Measurements from ENCODE around the gene COL5A3. TPM values are rescaled to one million over a fixed set of nuclear protein-coding genes. Genes with fewer than 3 reads are reported as not detected.

Gene COL5A3
- total RNA-seq, 6 experiments from 2014 or later: 1.3 to 3.7 (median 1.4) TPM

- Mint-ChIP-seq H3K36me3 (ENCODE audit: low read depth) (peaks cover 7% of the 10 kb centered on the region; the same call in 1 of the 2 replicates), H3K27ac (no peak overlapping the region), H3K27me3 (ENCODE audit: insufficient read depth) (no peaks in the 10 kb centered on the region; the same call in 1 of the 2 replicates), H3K9me3 (no peaks in the 10 kb centered on the region), H3K4me1 (ENCODE audit: low read depth) (no peaks in the 10 kb centered on the region), H3K4me3 (no peak overlapping the region)
- no peak for TF ChIP-seq CTCF (IDR thresholded peaks at IDR 0.05)
- no peak for DNase-seq
These were observed 39.0 kb downstream of the COL5A3 start for GRCh38 chr19:9971166-9971897.

- DNase-seq: no peak
- Mint-ChIP-seq H3K27ac (no peak overlapping the region), H3K4me3 (no peak overlapping the region), H3K9me3 (no peaks in the 10 kb centered on the region), H3K4me1 (ENCODE audit: low read depth) (no peaks in the 10 kb centered on the region), H3K27me3 (ENCODE audit: insufficient read depth) (no peaks in the 10 kb centered on the region; the same call in 1 of the 2 replicates), H3K36me3 (ENCODE audit: low read depth) (peaks cover 7% of the 10 kb centered on the region; the same call in 1 of the 2 replicates)
- TF ChIP-seq CTCF (IDR thresholded peaks at IDR 0.05): no peak
These were observed 39.8 kb downstream of the COL5A3 start for GRCh38 chr19:9970481-9970880.

GRCh38 chr19:9969688-9969975, 40.7 kb downstream of the COL5A3 start:
- DNase-seq: no peak
- H3K4me1 Mint-ChIP-seq (ENCODE audit: low read depth): no peaks in the 10 kb centered on the region
- TF ChIP-seq CTCF (IDR thresholded peaks at IDR 0.05): no peak
- H3K27me3 Mint-ChIP-seq (ENCODE audit: insufficient read depth): no peaks in the 10 kb centered on the region; the same call in 1 of the 2 replicates
- H3K27ac Mint-ChIP-seq: no peak overlapping the region
- peaks cover 7% of the 10 kb centered on the region; the same call in 1 of the 2 replicates for H3K36me3 Mint-ChIP-seq (ENCODE audit: low read depth)
- no peak overlapping the region for H3K4me3 Mint-ChIP-seq
- no peaks in the 10 kb centered on the region for H3K9me3 Mint-ChIP-seq

GRCh38 chr19:9968820-9969687, 41.2 kb downstream of the COL5A3 start:
- H3K4me3 Mint-ChIP-seq: no peak overlapping the region
- DNase-seq: no peak
- peaks cover 7% of the 10 kb centered on the region; the same call in 1 of the 2 replicates for H3K36me3 Mint-ChIP-seq (ENCODE audit: low read depth)
- no peaks in the 10 kb centered on the region for H3K9me3 Mint-ChIP-seq
- no peaks in the 10 kb centered on the region for H3K4me1 Mint-ChIP-seq (ENCODE audit: low read depth)
- H3K27ac Mint-ChIP-seq: no peak overlapping the region
- no peaks in the 10 kb centered on the region; the same call in 1 of the 2 replicates for H3K27me3 Mint-ChIP-seq (ENCODE audit: insufficient read depth)
- no peak for TF ChIP-seq CTCF (IDR thresholded peaks at IDR 0.05)

- H3K27me3 Mint-ChIP-seq (ENCODE audit: insufficient read depth): no peaks in the 10 kb centered on the region; the same call in 1 of the 2 replicates
- peaks cover 6% of the 10 kb centered on the region; the same call in 1 of the 2 replicates for H3K36me3 Mint-ChIP-seq (ENCODE audit: low read depth)
- H3K4me1 Mint-ChIP-seq (ENCODE audit: low read depth): no peaks in the 10 kb centered on the region
- no peak overlapping the region for H3K27ac Mint-ChIP-seq
- H3K4me3 Mint-ChIP-seq: no peak overlapping the region
- no peak for DNase-seq
- no peak for TF ChIP-seq CTCF (IDR thresholded peaks at IDR 0.05)
- no peaks in the 10 kb centered on the region for H3K9me3 Mint-ChIP-seq
These were observed 43.0 kb downstream of the COL5A3 start for GRCh38 chr19:9967326-9967725.

Measured in HFFc6 (cell line).